Measurements from ENCODE around the gene SLC35F4. TPM values are rescaled to one million over a fixed set of nuclear protein-coding genes. Genes with fewer than 3 reads are reported as not detected.

SLC35F4 gene
- total and polyA plus RNA-seq, 2 donors (not counting 1 experiment from before 2014, with no cell fraction given): not detected

DNA sequence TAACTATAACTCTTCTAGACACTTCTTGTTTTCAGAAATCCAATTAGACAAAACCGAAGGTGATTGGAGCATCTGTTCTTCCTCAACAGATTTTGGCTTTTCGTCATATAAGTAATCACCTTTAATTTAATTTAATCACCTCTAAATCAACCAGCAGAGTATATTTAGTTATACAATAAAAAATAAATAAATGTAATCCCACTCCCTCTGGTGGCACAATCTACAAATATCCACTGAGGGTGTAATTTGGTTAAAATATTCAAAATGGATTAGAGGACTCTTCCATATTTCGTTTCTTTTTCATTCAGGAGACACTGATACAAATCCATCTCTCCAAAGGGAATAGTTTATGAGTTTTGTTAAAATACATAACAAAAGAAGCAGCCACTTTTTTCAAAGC, 18.3 kb upstream of the SLC35F4 start:
- DNase-seq (no peak), ATAC-seq (ENCODE audit: low read depth) (no peak)
- Histone ChIP-seq H3K27me3 (replicated peaks in 1 of 4; ENCODE audit: control extremely low read depth in 1 of 4, control insufficient read depth in 3 of 4, insufficient read depth in 4 of 4, low read length in 3 of 4) (no peaks in the 10 kb centered on the region), H3K4me2 (replicated peaks; ENCODE audit: low read depth, low read length, poor library complexity, severe bottlenecking) (no peak overlapping the region), H3K4me3 (ENCODE audit: control extremely low read depth in 1 of 5, extremely low read depth in 1 of 5, insufficient read depth in 1 of 5, low read depth in 2 of 5, low read length in 4 of 5) (no peak overlapping the region), H3K27ac (ENCODE audit: low read length in 2 of 2) (no peak overlapping the region), H3K9ac (ENCODE audit: low read length) (no peak overlapping the region), H4K20me1 (ENCODE audit: control insufficient read depth, insufficient read depth, low read length, poor library complexity, severe bottlenecking) (no peaks in the 10 kb centered on the region), H3K79me2 (ENCODE audit: control insufficient read depth, insufficient read depth, low read length) (no peaks in the 10 kb centered on the region), H3K4me1 (ENCODE audit: control insufficient read depth in 2 of 2, insufficient read depth in 2 of 2, low read length in 2 of 2) (no peaks in the 10 kb centered on the region), H3K36me3 (replicated peaks in 1 of 2; ENCODE audit: control extremely low read depth in 1 of 2, control insufficient read depth in 1 of 2, extremely low read depth in 1 of 2, insufficient read depth in 2 of 2, low read length in 1 of 2) (no peaks in the 10 kb centered on the region), H2AFZ (ENCODE audit: insufficient read depth, low read depth, low read length, poor library complexity, severe bottlenecking) (no peak overlapping the region), H3K9me3 (ENCODE audit: control extremely low read depth in 1 of 3, control insufficient read depth in 2 of 3, insufficient read depth in 1 of 3, low read length in 2 of 3) (no peaks in the 10 kb centered on the region)
- ChIA-PET POLR2A (no interaction called here), CTCF (interaction anchor here (1.0 to 2.2 kb wide), 2 partner anchors 10 to 14 kb away, joined by 3 to 6 read pairs; no protein-coding TSS in a partner anchor)
- no peaks in the 10 kb centered on the region for H3K9me3 Mint-ChIP-seq (ENCODE audit: insufficient read depth)
- no peaks in the 10 kb centered on the region for H3K4me1 Mint-ChIP-seq
- H3K4me3 Mint-ChIP-seq: no peak overlapping the region
- TF ChIP-seq EZH2 (IDR thresholded peaks at IDR 0.05; ENCODE audit: borderline replicate concordance, insufficient read depth, low read depth, low read length, poor library complexity, severe bottlenecking): no peak
- TF ChIP-seq, protein P1, sequence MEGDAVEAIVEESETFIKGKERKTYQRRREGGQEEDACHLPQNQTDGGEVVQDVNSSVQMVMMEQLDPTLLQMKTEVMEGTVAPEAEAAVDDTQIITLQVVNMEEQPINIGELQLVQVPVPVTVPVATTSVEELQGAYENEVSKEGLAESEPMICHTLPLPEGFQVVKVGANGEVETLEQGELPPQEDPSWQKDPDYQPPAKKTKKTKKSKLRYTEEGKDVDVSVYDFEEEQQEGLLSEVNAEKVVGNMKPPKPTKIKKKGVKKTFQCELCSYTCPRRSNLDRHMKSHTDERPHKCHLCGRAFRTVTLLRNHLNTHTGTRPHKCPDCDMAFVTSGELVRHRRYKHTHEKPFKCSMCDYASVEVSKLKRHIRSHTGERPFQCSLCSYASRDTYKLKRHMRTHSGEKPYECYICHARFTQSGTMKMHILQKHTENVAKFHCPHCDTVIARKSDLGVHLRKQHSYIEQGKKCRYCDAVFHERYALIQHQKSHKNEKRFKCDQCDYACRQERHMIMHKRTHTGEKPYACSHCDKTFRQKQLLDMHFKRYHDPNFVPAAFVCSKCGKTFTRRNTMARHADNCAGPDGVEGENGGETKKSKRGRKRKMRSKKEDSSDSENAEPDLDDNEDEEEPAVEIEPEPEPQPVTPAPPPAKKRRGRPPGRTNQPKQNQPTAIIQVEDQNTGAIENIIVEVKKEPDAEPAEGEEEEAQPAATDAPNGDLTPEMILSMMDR (IDR thresholded peaks at IDR 0.05): no peak
- no CpG with 5 or more reads among the region's 3 CpGs for WGBS (ENCODE audit: insufficient coverage)
- intact Hi-C loops (cut with micrococcal nuclease): no loop called here
- no peak overlapping the region for H3K27ac Mint-ChIP-seq
- no peaks in the 10 kb centered on the region for H3K27me3 Mint-ChIP-seq

DNA sequence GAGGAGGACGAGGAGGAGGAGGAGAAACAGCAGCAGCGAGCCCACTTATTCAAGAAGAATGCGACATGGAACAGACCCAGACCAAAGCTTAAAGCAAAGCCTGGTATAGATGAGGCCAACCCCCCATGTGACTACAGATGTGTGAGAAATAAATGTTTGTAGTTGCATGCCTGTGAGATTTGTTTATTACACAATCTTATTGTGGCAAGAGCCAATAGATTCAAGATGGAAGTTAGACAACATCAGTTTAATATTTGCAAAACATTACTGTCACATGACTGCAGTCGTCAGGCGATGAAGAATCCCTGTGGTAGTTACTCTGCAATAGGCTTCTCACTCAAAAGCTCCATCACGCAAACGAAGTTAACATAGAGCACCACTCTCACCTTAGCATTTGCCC, 17.2 kb upstream of the SLC35F4 start:
- H3K27me3 ChIP-seq (replicated peaks in 1 of 4; ENCODE audit: control extremely low read depth in 1 of 4, control insufficient read depth in 3 of 4, insufficient read depth in 4 of 4, low read length in 3 of 4): no peaks in the 10 kb centered on the region
- H3K9me3 ChIP-seq (ENCODE audit: control extremely low read depth in 1 of 3, control insufficient read depth in 2 of 3, insufficient read depth in 1 of 3, low read length in 2 of 3): no peaks in the 10 kb centered on the region
- no peak for DNase-seq
- H3K9ac ChIP-seq (ENCODE audit: low read length): no peak overlapping the region
- no peak for TF ChIP-seq EZH2 (IDR thresholded peaks at IDR 0.05; ENCODE audit: borderline replicate concordance, insufficient read depth, low read depth, low read length, poor library complexity, severe bottlenecking)
- TF ChIP-seq, protein P1 (IDR thresholded peaks at IDR 0.05): no peak
- Mint-ChIP-seq H3K27me3 (no peaks in the 10 kb centered on the region), H3K4me1 (no peaks in the 10 kb centered on the region), H3K27ac (no peak overlapping the region), H3K4me3 (no peak overlapping the region), H3K9me3 (ENCODE audit: insufficient read depth) (peaks cover 4% of the 10 kb centered on the region)
- H2AFZ ChIP-seq (ENCODE audit: insufficient read depth, low read depth, low read length, poor library complexity, severe bottlenecking): no peak overlapping the region
- no peak overlapping the region for H3K4me2 ChIP-seq (replicated peaks; ENCODE audit: low read depth, low read length, poor library complexity, severe bottlenecking)
- POLR2A ChIA-PET: no interaction called here
- H4K20me1 ChIP-seq (ENCODE audit: control insufficient read depth, insufficient read depth, low read length, poor library complexity, severe bottlenecking): no peaks in the 10 kb centered on the region
- intact Hi-C loops (cut with micrococcal nuclease): no loop called here
- H3K79me2 ChIP-seq (ENCODE audit: control insufficient read depth, insufficient read depth, low read length): no peaks in the 10 kb centered on the region
- H3K27ac ChIP-seq (ENCODE audit: low read length in 2 of 2): no peak overlapping the region
- H3K4me1 ChIP-seq (ENCODE audit: control insufficient read depth in 2 of 2, insufficient read depth in 2 of 2, low read length in 2 of 2): no peaks in the 10 kb centered on the region
- CTCF ChIA-PET: no interaction called here
- ATAC-seq (ENCODE audit: low read depth): no peak
- WGBS (ENCODE audit: insufficient coverage): 88% methylated on average over 5 of the region's 7 CpGs
- H3K36me3 ChIP-seq (replicated peaks in 1 of 2; ENCODE audit: control extremely low read depth in 1 of 2, control insufficient read depth in 1 of 2, extremely low read depth in 1 of 2, insufficient read depth in 2 of 2, low read length in 1 of 2): no peaks in the 10 kb centered on the region
- no peak overlapping the region for H3K4me3 ChIP-seq (ENCODE audit: control extremely low read depth in 1 of 5, extremely low read depth in 1 of 5, insufficient read depth in 1 of 5, low read depth in 2 of 5, low read length in 4 of 5)
